GM21528 (cell line): Measurements from ENCODE around the gene ODR4.
"Not testable (repeated sequence)": the region's sequence is repeated elsewhere in the genome, so short reads cannot be mapped to it uniquely, and the experiment has no call there.

Experiments used
- ATAC-seq: cut with Tn5 transposase; IDR thresholded peaks from one replicate; pipeline ENCODE4 v1.9.1; 2021; ENCODE audit warnings: mild to moderate bottlenecking, moderate library complexity; ENCODE audit not compliant: unreplicated experiment, low FRiP score

ODR4 gene

DNA sequence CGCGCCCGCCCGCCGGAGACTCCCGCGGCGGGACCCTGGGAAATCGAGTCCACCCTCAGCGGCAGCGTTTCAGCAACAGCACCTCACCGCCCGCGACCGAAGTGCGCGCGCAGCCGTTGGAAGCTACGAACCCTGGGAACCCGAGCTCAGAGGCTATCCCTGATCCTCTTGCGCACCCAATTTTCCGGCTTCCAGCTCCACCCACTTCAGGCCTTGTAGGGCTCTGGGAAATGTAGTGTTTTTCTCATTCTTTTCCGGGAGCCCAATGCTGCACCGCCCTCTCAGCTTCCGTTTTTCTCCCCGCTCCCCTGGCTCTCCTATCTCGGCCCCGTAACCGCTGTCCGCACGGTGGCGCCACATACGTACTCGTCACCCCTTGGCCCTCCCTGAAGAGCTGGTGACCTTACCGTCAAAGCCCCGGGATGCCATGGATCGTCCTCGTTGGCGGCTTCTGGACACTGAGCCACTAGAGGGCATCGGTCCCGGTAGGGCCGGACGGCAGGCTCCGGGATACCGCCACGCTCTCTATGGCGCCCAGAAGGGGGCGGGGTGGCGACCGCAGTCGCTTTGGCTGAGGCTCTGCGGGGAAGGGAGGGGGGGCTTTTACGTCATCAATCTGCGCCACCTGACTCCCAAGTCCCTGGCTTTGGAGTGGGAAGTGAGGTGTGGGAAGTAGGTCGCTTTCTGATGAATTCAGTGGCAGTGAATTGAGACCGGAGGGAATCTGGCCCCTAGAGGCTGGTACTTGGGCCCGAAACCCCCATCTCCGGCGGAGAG is at the start of gene ODR4, which contains the start of gene TPR:
Gene ODR4 (plus strand): TSS at position 687 of the 777 bp plus-strand sequence. CDS start 3,948 bp downstream, outside the sequence.
Gene TPR (minus strand): TSS at position 102 of the 777 bp plus-strand sequence. CDS start 225 bp downstream, outside the sequence.
- ATAC-seq = peak; percentile 94

DNA sequence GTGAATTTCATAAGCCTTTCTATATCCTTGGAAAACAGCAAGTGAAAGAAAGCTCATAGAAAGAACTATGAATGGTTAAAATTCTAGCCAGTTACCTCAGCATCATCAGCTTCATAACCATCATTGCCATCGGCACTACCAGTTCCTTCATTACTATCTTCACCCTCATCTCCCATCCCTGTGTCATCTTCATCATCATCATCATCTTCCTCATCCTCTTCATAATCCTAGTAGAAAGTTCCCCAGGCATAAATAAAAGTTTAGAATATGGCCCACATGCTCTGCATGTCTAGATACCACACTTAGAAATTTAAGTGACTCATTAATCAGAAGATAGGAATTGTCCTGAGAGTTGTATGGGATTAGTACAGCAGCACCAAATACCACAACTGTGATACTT is 49.6 kb upstream of the ODR4 start:
- ATAC-seq = no peak

DNA sequence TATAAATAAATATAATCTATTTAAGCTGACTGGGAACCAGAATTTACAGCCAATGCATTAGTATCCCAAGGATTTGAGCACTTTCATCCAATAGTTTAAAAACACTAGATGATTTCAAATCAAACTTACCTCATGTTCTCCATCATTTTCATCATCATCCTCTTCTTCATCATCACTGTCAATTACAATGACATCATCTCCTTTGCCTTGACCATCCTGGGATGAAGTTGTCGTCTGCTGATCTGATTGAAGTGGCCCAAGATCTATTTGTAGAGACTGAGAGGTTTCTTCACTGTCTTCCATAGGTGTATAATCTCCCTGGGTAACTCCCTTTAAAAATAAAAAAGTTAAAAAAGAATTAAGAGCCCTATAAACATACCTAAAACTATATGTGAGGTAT is 48.3 kb upstream of the ODR4 start:
- no peak for ATAC-seq

DNA sequence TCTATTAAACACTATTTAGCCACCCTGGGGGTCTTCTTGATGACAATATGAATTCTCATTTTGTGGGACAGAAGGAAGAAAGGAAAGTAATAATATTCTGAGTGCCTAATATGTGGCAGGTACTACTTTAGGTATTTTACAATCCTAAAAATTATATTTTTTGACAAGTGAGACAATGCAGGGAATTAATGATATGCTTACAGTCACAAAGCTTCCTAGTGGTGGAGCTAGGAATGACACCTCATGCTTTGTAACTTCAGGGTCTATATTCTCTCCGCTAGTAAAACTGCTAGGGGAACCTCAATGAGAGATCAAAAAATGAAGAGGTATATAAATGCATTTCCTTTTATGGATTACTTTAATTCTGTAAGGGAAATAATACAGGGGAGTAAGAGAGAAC is 44.9 kb upstream of the ODR4 start:
- no peak for ATAC-seq

DNA sequence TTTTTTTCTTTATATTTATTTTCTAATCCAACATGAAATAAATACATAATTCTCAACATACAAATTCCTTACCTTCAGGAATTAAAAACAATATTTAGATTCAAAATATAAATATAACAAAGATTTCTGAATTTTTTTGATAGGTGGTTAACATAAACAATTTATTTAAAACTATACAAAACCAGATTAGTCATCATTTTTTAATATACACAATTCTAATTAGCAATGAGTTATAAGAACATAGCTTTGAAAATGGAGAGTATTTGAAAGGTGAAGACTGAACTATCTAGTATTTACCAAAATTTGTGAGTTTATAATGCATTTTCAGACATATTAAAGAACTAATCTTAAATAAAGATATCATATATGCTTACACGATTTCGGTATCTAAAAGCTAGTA is 38.1 kb upstream of the ODR4 start:
- no peak for ATAC-seq

DNA sequence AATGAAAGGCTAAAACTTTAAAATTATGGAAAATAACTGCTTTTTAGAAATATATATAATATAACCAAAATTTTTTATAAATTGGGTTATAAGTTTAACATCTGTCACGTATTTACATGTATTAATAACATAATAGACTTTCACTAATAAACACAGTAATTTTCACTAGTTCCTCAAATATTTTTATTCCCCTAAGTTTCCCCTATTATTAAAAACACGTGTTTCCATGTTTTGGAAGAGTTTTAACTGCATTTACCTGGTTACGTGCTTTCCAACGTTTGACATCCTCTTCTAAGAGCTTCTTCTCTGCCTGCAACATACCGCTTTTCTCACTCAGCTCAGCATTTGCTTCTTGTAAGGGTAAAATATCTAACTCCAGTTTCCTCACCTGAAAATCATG is 34.9 kb upstream of the ODR4 start:
- ATAC-seq = no peak

DNA sequence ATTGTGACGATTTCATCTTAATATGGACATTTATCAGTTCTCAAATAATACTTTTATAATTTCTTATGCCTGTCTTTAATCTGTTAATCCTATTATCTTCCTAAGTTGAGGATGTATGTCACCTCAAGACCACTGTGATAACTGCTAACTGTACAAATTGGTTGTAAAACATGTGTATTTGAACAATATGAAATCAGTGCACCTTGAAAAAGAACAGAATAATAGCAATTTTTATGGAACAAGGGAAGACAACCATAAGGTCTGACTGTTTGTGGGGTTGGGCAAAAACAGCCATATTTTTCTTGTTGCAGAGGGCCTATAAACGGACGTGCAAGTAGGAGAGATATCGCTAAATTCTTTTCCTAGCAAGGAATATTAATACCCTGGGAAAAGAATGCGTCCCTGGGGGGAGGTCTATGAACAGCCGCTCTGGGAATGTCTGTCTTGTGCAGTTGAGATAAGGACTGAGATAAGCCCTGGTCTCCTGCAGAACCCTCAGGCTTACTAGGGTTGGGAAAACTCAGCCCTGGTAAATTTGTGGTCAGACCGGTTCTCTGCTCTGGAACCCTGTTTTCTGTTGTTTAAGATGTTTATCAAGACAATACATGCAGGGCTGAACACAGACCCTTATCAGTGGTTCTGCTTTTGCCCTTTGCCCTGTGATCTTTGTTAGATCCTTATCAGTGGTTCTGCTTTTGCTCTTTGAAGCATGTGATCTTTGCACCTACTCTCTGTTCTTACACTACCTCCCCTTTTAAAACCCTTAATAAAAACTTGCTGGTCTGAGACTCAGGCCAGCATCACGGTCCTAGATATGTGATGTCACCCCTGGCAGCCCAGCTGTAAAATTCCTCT is 27.6 kb upstream of the ODR4 start:
- not testable (repeated sequence) for ATAC-seq

DNA sequence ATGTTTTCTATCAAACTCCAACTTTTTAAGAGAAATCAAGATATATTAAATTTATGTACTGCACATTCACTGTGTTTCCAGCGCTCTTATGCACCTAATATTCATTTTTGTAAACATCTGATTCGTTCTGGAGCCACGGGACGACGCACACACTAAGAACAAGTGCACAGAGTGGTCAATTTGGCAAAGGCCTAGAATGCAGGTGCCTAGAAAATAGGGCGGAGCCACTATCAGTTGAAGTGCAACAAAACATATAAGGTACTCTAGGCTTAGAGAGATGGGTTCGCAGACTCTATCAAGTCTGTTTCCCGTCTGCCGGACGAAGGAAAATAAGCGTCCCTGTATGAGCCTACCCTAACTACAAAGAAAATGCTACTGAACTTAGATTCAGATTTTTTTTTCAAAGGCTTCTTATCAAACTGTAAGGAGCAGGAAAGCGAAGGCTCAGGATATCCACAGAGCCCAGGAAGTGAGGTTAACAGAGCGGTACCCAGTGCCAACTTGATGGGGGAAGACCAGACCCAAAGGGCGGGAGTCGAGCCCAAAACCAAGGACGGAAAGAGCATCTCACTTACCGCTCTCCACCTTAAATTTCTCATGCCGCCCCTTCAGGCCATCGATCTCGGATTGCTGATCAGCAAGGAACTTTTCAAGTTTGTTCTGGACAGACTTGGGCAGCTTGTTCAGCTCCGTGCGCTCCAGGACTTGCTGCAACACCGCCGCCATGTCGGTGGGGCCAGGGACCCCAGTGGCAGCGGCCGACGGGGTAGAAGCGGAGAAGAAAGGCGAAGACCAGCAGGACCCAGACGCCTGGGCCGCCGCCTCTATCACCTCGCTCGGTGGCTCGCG is 1.1 kb upstream of the ODR4 start:
- peak; percentile 36 for ATAC-seq

DNA sequence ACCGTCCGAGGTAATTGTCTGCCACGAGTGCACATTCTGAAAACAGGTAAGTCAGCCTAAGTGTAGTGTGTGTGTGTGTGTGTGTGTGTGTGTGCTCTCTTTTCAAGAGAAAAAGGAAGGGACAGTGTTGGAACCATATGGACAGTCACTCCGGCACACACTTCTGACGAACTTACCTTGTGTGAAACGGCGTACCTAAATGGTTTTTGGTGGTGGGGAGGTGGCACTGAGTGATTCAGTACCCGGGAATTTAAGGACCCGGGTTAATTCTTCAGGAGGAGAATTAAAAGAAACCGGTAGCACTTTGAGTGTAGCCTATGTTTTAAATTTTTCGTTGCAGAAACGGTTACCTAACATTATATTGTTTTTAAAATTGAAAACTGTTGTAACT is 286 bp downstream of the ODR4 start:
- ATAC-seq = no peak

DNA sequence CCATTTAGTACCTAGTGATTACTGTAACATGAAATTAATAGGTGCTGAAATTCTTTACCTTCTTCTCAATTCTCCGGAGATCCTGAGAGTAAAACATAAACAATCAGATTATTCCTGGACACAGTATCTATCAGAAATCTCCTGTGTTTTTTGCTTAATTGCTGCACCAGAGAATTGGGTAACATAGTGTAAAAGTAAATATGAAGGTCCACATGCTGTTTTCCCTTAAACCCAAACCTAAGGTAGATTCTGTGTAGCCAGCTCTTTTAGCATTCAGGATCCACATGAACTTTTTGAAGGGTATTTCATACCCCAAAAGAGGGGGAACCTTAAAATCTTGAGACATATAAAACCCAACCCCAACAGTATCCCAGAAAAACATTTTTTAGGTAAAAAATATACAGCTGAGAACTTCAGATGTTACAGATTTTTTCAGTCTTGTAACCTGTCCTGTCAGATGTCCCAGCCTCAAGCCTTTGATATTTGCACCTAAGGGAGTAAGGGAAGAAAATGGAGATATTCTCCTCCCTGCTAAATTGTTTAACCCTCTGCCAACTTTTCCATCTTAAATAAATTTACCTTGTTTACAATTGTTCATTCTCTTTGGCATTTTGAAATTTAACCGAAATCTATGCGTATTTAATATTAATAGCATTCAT is 11.2 kb downstream of the ODR4 start:
- ATAC-seq = no peak

DNA sequence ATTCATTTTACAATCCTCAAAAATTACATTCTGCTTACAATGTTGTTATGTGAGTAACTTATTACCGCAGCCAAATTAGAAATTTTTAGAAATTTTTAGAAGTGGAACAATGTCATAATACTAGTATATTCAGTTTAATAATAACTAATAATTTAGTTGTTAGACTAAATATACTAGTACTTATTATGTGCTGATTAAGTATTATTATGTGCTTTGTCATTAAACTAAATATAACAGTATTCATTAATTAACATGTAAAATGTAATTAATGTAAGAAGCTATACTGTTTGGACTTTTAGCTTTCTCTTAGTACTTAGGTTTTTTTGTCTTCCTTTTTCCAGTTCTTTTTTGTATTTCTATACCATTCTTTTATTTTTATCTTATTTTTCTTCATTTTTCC is 15.3 kb downstream of the ODR4 start:
- no peak for ATAC-seq

DNA sequence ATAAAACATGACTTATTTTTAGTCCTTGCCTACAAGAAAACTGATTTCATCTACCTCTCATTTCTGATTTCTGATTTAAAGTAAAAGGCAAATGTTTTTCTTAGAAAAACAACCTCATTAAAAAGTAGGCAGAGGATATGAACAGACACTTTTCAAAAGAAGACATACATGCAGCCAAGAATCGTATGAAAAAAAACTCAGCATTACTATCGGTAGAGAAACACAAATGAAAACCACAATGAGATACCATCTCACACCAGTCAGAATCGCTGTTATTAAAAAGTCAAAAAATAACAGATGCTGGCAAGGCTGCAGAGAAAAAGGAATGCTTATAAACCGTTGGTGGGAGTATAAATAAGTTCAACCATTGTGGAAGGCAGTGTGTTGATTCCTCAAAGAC is 16.2 kb downstream of the ODR4 start:
- ATAC-seq = no peak

DNA sequence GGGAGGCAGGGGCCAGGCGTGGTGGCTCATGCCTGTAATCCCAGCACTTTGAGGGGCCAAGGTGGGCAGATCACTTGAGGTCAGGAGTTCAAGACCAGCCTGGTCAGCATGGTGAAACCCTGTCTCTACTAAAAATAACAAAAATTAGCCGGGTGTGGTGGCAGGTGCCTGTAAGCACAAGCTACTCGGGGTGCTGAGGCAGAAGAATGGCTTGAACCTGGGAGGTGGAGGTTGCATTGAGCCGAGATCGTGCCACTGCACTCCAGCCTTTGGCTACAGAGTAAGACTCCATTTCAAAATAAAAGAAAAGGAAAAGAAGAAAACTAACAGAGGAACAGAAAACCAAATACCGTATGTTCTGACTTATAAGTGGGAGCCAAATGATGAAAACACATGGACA is 17.1 kb downstream of the ODR4 start:
- ATAC-seq = not testable (repeated sequence)

DNA sequence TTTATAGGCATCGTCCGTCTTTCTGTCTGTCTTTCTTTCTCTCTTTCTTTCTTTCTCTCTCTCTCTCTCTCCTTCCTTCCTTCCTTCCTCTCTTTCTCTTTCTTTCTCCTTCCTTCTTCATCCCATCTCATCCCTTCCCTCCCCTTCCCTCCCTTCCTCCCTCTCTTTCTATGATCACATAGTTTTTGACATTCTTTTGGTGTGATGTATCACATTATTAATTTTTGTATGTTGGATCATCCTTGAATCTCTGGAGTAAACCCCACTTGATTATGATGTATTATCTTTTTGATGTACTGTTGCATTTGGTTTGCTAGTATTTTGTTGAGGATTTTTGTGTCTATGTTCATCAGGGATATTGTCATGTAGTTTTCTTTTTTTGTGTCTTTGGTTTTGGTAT is 25.8 kb downstream of the ODR4 start:
- ATAC-seq = not testable (repeated sequence)

DNA sequence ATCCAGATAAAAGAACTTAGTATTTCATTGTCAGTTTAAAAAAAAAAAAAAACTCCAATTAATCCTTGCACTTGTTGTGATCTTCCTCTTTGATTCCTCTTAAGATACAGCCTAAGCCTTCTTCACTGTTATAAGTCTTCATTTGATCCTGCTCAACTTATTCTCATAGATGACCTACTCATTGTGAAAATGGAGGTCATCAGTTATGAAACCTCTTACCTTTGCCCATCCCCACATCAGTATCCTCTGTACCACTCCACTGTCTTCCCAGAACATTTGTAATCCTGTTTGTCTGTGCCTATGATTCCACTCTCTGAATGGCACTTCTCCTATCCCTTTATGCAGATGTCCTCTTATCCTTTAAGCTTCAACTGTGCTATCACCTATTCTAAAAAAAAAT is 28.0 kb downstream of the ODR4 start:
- no peak for ATAC-seq

DNA sequence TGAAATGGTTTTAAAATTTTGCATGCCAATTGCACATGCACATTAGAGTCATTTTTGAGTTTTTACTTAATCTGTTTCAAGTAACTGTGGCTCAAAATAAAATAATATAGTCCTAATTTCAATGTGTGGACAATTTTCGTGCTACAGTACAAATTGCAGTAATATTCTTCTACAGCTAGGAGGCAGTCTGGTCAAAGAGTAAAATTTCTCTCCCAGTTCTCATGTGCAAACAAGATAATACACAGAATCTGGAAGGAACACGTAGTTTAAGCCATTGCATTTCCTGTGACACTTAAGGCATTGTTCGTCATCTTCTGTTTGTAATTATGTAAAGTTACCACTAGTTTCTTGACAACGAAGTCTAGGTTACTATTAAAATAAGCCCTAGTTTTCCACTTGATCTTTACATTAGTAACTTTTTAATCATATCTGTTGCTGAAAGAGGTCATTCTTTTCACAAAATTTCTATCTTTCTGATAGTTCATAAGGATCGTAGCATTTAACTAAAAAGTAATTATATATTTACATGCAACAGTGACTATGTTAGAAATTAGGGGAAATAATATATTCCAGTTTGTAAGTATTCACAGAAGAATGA is 28.9 kb downstream of the ODR4 start:
- peak; percentile 51 for ATAC-seq

DNA sequence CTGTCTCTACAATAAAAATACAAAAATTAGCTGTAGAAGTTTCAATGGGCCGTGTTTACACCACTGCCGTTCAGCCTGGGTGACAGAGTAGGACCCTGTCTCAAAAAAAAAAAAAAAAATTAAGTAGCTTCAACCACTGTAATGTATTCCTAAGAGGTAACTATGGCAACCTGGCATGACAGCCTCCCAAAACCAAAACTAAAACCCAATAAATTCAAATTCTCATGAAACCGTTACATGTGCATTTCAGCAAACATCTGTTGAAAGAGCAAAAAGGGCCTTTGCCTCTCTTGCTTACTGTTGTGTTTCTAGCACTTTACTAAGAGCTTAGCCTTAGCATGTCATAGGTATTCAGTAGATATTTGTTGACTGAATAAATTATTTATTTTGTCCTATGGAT is 33.5 kb downstream of the ODR4 start:
- ATAC-seq = peak; percentile 55

DNA sequence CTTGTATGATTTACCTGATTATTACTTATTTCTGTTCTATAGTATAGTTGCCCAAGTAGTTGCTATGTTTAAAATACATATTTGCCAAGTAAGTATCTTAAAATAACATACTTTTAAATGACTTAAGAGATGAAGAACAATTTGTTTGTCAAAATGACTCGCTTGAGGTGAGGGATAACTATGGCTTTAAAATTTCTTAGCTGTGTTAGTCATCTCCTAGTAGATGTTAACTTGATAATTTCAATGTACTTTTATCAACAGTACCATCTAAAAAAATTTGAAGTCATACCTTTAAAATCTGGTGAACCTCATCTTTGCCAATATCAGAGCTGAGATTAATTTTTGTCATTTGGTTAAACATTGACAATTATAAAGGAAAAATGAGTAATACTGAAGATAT is 37.7 kb downstream of the ODR4 start:
- no peak for ATAC-seq

DNA sequence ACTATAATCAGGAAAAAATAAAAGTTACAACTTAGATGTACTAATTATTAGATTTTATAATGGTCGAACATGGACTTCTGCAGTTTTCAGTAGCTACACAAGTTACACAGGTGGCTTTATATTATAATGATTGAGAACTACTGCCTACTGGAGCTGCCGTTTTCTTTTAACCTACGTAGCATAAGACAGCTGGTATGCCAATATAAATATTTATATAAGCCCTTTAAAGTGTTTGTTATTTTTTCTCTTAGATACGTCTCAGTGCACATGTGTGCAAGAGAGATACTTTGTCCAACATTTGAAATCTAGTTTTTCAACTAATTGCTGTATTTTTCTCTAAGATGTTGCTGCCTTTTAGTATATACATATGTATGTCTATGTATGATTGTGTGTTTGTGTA is 42.9 kb downstream of the ODR4 start:
- no peak for ATAC-seq

DNA sequence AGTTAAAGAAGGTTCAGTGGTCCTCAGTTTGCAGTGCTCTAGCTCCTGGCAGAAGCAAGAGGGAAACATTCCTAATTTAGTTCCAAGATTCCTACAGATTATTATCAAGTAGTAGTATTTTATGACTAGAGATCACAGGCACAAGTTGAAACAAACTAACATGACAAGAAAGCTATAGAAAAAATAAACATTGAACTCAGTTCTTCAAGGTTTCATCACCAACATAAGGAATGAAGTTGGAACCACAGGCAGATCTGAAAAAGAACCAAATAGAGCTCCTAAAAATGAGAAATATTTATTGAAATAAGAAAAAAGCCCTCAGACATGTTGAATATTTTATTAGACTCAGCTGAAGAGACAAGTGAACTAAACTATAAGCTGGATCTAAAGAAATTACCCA is 44.7 kb downstream of the ODR4 start:
- ATAC-seq = no peak
